AG10803 (cell line): ENCODE data around the gene GNB1L.
"Not testable (repeated sequence)": the region's sequence is repeated elsewhere in the genome, so short reads cannot be mapped to it uniquely, and the experiment has no call there.

Source experiments
- DNase-seq: peaks from one replicate; pipeline ENCODE4 v3.0.0; 2010; ENCODE audit warnings: low read depth
- H3K4me3 ChIP-seq: 2 replicates; pipeline ENCODE4 v1.5.1; 2011; ENCODE audit warnings: mild to moderate bottlenecking, low read length, control low read depth
- TF ChIP-seq, protein P1 (sequence below): conservative IDR thresholded peaks from 2 replicates; pipeline ENCODE4 v1.5.1; 2011; ENCODE audit warnings: mild to moderate bottlenecking, low read length, control low read depth, inconsistent platforms

Gene GNB1L

DNA sequence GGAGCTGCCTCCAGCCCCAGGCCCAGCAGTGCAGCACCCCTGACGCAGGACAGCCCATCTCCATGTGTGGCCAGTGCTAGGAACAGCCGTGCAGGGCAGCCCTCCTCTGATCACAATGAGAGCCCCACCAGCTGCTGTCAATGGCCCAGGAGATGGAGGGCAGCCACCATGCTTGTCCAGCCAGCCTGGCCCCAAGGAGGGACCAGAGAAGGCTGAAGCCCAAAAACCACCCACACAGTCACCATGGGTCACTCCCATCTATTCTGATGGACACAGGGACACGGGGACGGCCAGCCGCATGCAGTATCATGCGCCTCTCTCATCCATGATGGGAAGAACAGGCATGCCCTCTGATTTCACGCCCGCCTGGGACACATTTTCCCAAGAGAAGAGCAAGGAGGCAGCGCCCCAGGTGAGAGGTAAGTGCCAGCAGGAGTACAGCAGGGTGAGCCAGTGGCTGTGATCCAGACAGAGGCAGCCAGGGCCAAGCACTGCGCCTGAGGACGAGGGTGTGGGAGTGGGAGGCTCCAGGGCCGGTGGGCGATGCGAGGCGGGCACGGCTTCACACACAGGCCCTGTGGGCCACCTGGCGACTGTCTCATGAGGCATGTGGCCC is 33.6 kb upstream of the GNB1L start:
- TF ChIP-seq, protein P1, sequence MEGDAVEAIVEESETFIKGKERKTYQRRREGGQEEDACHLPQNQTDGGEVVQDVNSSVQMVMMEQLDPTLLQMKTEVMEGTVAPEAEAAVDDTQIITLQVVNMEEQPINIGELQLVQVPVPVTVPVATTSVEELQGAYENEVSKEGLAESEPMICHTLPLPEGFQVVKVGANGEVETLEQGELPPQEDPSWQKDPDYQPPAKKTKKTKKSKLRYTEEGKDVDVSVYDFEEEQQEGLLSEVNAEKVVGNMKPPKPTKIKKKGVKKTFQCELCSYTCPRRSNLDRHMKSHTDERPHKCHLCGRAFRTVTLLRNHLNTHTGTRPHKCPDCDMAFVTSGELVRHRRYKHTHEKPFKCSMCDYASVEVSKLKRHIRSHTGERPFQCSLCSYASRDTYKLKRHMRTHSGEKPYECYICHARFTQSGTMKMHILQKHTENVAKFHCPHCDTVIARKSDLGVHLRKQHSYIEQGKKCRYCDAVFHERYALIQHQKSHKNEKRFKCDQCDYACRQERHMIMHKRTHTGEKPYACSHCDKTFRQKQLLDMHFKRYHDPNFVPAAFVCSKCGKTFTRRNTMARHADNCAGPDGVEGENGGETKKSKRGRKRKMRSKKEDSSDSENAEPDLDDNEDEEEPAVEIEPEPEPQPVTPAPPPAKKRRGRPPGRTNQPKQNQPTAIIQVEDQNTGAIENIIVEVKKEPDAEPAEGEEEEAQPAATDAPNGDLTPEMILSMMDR: no peak
- H3K4me3 ChIP-seq: no peak overlapping the region
- no peak for DNase-seq

DNA sequence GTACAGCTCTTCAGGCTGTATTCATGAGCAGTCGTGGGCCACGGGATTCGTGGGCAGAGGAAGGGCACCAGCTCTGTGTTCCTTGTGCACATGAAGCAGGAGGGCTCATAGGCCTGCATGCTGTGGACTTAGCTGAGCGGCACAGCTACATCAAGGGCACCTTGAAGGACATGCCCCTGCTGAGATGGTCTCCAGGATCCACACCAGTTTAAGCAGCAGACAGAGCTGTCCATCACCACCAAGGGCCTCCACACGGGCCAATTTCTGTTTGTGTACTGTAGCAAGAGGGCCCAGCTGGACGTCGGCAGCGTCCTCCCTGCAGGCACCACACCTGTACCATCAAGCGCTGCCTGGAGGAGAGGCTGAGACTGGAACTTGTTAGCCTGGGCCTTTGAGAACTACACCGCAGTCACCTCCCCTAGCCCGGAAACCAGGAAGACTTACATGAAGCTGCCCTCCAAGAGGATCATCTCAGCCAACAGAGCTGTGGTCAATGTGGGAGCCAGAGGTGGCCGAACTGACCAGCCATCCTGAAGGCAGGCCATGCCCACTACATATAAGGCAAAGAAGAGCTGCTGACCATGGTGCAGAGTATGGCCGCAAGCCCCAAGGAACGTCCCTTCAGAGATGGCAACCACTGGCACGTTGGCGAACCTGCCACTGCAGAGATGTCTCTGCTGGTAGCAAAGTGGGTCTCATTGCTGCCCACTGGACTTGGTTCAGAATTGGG is 32.7 kb upstream of the GNB1L start:
- H3K4me3 ChIP-seq: no peak overlapping the region
- DNase-seq: no peak
- TF ChIP-seq, protein P1: no peak

DNA sequence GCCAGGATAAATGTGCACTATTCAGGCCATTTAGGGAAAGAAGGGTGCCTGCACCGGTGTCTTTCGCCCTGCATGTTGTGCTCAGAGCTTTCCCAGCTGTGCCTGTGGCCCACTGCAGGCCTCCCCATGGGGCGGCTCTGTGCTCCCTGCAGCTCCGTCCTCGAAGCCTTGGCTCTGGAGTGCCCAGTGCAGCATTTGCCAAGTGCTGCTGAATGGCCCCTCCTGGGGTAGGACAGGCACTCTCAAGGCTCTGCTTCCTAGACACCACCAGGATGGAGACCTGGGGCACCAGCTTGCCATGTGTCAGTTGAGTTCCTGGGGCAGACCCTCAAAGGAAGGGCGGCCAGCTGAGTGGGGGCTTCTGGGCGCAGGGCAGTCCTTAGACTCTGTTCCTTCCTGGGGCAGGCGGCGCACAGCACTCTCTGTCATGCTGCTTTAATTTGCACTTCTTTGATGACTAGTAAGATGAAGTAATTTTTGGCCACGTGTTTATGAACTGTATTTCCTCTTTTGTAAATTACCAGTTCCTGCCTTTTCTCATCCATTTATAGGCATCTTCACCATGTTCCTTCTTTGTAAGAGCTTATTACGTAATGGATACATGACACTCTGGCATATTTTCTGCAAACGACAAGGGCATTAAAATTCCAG is 32.1 kb upstream of the GNB1L start:
- TF ChIP-seq, protein P1: no peak
- H3K4me3 ChIP-seq: no peak overlapping the region
- DNase-seq: peak; percentile 92

DNA sequence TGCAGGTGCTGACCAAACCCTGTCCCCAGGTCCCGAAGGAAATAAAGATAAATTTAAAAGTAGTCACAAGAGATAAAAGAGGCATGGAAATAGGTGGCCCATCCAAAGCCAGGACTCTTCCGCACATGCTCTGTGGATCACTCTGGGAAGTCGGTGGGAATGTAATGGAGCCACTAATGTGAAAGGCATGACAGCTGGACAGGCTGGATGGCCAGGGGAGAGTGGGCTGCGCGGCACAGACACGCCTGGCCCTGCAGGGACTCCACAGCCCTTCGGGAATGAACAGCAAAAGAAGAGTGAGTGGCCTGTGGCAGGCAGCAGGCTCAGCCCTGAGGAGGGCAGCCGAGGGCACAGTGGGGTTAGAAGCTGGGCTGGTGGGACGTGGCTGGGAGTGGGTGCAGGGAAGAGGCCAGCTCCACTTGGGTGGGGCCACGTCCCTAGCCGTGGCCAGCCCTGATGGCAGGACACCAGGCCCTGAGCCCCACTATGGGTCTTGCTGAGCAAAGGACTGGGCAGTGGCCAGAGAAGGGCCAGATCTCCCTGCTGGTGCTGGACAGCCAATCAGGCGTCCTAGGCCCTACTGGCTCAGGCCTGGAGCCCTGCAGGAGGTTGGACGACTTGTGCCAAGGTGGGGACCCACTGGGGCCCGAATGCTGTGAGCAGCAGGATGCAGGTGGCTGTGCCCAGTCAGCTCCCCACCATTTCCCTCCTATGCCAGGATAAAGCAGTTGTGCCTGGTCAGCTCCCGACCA is 31.3 kb upstream of the GNB1L start:
- TF ChIP-seq, protein P1: no peak
- peak; percentile 37 for DNase-seq
- H3K4me3 ChIP-seq: no peak overlapping the region

DNA sequence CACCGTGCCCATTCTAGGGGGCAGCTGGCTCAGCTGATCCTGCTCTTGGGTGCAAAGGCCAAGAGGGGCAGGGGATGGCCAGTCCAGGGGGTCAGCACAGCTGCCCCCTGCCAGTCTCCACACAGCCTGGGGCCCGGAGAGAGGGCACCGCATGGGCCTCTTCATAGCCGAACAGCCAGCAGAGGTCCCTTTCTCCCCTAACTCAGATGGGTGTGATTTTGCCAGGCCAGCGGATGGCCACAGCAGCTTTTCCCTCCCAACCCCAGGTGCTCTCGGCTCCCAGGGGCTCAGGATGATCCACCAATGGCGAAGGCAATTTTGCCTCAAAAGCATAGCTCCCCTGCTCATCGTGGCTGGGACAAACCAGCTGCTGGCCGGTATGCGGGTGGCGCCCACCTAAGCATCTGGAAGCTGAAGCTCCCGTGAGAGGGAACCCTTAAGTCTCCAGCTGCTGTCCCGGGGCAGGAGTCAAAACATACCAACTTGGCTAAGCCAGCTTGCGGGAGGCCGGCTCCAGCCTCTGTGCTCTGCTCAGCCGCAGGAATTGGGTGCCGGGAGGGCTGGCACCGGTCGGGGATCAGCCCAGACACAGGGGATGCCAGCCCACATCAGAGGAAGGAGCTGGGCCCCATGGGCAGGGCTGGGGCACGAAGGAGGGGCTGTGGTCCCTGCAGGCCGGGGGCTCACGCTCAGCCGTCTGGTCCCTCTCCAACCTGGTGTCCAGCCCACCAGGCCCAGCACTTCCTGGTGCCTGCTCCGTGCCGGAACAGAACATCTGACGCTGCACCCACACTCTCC is 30.5 kb upstream of the GNB1L start:
- H3K4me3 ChIP-seq: no peak overlapping the region
- TF ChIP-seq, protein P1: no peak

DNA sequence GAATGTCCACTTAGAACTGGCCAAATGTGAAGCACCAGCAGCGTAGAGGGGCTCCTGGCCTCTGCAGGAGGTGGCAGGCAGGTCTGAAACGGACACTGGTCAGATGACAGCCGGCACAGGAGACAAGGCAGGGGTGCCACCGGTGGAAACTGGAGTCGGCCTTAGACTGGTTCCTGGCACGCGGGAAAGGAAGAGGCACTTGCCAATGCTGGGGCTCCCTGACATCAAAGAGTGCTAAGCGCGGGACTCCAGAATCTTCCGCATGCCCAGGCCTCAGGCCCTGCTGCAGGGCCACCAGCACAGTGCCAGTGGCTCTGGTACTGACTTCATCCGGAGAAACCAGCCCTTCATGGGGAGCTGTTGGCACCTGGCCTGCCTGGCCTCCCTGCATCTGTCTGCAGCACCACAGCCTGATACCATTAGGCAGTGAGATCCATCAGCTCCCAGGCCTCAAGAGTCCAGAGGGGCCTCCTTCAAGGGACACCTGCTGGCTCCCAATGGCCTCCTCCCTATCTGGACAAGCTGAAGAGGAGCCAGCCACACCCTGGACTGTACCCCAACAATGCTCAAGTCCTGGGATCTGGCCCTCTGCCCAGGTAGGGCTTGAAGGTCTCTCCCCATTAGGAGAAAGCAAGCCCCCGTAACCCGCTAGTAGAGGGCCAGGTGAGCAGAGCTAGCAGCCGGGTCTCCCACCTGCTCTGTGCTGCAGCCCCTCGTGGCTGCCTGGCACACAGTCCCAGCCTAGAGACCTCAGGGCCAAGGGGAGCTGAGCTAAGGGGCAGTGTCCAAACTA is 29.7 kb upstream of the GNB1L start:
- TF ChIP-seq, protein P1: no peak
- peak; percentile 38 for DNase-seq
- H3K4me3 ChIP-seq: no peak overlapping the region

More for the DNA sequence above, 30.5 kb upstream of the GNB1L start:
- peak; percentile 77 for DNase-seq

DNA sequence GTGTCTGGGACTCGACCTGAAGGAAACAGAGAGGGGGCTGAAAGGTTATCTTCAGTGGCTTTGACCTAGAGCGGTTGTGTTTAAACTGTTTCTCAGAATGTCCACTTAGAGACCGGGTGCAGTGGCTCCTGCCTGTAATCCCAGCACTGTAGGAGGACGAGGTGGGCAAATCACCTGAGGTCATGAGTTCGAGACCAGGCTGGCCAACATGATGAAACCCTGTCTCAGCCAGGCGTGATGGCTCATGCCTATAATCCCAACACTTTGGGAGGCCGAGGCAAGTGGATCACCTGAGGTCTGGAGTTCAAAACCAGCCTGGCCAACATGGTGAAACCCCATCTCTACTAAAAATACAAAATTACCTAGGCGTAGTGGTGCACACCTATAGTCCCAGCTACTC is 28.8 kb upstream of the GNB1L start:
- not testable (repeated sequence) for DNase-seq, H3K4me3 ChIP-seq
